GM12891 (cell line): ENCODE data around the gene NPHP4.

ENCODE experiments used
- POLR2A ChIP-seq: IDR thresholded peaks from 2 replicates; pipeline ENCODE4 v1.6.1; 2011; ENCODE audit warnings: low read depth, low read length, control low read depth
- POLR2AphosphoS5 ChIP-seq: IDR thresholded peaks from 2 replicates; pipeline ENCODE4 v1.6.1; 2011; ENCODE audit warnings: low read depth, low read length, control low read depth

DNA sequence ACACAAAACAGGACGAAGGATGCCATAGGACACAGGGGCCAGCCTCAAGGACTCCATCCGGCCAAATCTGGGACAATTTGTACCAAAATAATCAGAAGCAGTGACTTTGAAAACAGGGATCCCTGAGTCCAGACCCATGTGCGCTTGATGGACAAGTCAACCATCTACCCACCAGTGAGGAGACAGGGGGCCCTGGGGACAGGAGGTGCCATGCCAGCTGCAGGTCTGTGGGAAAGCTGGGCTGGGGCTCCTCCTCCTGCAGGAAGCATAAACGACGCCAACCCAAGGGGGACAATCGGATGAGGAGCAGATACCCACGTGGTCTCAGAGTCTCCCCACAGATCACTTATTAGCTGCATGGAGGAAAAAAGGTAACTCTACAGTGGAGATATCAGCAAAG is 50.6 kb downstream of the NPHP4 start:
- TF ChIP-seq POLR2A (no peak), POLR2AphosphoS5 (no peak)
